Right lobe of liver (tissue), 4 donors: ENCODE results near the gene BEND3.

Experiments
- POLR2A ChIP-seq: fragments of 450-650 bp; IDR thresholded peaks from one replicate; pipeline ENCODE4 v1.6.1; 2017; ENCODE audit warnings: antibody characterized with exemption, mild to moderate bottlenecking
- TF ChIP-seq, protein P1 (sequence below), 4 donors: fragments of 200-600 bp in 3 of 4; fragments of 450-650 bp in 1 of 4; IDR thresholded peaks; one replicate each; pipeline versions ENCODE4 v1.5.1 to v1.8.0; 2016 to 2022; ENCODE audit warnings: antibody characterized with exemption in 4 of 4, mild to moderate bottlenecking in 2 of 4
- donor health status: DM: no; HTN: no; CAD: no.
- donor health status: DM: no; HTN: no; CAD: no.
- donor health status: DM: no; HTN: yes; CAD: no.

DNA sequence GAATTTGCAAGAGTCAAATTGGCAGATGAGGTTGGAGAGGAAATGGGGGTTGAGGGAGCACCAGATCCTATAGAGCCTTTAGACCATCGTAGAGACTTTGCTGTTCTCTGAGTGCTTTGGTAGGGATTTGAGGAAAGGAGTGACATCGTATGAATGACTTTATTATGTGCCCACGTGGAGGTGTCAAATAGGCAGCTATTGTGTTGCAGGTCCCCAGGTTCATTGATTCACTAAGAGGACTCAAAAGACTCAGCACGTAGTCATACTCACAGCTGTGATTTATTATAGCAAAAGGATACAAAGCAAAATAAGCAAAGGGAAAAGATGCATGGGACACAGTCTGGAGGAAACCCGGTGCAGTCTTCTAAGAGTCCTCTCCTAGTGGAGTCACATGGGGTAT, 85.2 kb downstream of the BEND3 start:
- TF ChIP-seq, protein P1, sequence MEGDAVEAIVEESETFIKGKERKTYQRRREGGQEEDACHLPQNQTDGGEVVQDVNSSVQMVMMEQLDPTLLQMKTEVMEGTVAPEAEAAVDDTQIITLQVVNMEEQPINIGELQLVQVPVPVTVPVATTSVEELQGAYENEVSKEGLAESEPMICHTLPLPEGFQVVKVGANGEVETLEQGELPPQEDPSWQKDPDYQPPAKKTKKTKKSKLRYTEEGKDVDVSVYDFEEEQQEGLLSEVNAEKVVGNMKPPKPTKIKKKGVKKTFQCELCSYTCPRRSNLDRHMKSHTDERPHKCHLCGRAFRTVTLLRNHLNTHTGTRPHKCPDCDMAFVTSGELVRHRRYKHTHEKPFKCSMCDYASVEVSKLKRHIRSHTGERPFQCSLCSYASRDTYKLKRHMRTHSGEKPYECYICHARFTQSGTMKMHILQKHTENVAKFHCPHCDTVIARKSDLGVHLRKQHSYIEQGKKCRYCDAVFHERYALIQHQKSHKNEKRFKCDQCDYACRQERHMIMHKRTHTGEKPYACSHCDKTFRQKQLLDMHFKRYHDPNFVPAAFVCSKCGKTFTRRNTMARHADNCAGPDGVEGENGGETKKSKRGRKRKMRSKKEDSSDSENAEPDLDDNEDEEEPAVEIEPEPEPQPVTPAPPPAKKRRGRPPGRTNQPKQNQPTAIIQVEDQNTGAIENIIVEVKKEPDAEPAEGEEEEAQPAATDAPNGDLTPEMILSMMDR (IDR thresholded peaks at IDR 0.05): no peak
- TF ChIP-seq POLR2A: no peak
